Coronary artery (tissue), 2 donors: ENCODE data around the gene MAJIN.

Experiments used
- DNase-seq: peaks from one replicate; pipeline ENCODE4 v3.0.0-alpha.2; 2017; ENCODE audit warnings: low spot score
- H3K27ac ChIP-seq, 2 donors: fragments of 200-600 bp; sonication (generic); one replicate each; pipeline ENCODE4 v1.5.1; 2016 to 2019
- H3K4me3 ChIP-seq: fragments of 200-600 bp; sonication (generic); 2 replicates; pipeline ENCODE4 v1.5.1; 2016; ENCODE audit warnings: mild to moderate bottlenecking, moderate library complexity
- TF ChIP-seq, protein P1 (sequence below): fragments of 200-600 bp; sonication (generic); IDR thresholded peaks from one replicate; pipeline ENCODE4 v1.5.1; 2019; ENCODE audit warnings: antibody characterized with exemption

Gene MAJIN

GRCh38 chr11:64898076-64898445 lies 73.8 kb downstream of the MAJIN start:
- Histone ChIP-seq H3K4me3 (no peak overlapping the region), H3K27ac (no peak overlapping the region)
- TF ChIP-seq, protein P1, sequence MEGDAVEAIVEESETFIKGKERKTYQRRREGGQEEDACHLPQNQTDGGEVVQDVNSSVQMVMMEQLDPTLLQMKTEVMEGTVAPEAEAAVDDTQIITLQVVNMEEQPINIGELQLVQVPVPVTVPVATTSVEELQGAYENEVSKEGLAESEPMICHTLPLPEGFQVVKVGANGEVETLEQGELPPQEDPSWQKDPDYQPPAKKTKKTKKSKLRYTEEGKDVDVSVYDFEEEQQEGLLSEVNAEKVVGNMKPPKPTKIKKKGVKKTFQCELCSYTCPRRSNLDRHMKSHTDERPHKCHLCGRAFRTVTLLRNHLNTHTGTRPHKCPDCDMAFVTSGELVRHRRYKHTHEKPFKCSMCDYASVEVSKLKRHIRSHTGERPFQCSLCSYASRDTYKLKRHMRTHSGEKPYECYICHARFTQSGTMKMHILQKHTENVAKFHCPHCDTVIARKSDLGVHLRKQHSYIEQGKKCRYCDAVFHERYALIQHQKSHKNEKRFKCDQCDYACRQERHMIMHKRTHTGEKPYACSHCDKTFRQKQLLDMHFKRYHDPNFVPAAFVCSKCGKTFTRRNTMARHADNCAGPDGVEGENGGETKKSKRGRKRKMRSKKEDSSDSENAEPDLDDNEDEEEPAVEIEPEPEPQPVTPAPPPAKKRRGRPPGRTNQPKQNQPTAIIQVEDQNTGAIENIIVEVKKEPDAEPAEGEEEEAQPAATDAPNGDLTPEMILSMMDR = no peak
- DNase-seq = no peak

- TF ChIP-seq, protein P1 = no peak
- H3K4me3 ChIP-seq = no peak overlapping the region
- no peak for DNase-seq
Measured at GRCh38 chr11:64897381-64898075, 74.4 kb downstream of the MAJIN start.

DNA sequence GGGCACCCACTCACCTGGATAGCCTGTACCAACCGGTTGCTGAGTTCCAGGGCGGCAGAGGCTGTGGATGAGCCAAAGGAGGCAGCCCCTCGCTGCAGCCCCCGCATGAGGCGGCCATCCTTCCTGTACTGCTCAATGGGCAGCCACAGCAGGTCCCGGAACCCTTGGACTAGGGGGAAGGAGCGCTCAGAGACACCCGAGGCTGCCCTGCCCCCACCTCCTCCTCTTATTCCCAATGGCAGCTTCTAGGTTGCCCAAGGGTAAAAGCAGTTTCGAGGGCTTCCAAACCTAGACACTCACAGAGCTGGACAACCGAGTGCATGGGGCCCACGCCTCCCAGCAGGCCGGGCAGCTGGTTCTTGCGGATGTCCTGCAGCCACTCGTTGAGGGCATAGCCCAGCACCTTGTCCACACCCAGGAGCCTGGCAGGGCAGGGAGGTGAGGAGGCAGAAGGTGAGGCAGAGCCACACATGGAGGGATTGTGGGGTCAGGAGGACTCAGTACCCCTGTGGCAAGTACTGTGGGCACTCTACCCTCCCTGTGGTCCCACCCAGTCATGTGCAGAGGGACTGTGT lies 75.4 kb downstream of the MAJIN start:
- Histone ChIP-seq H3K4me3 (no peak overlapping the region), H3K27ac (no peak overlapping the region)
- TF ChIP-seq, protein P1 = no peak
- no peak for DNase-seq

More at GRCh38 chr11:64897381-64898075, 74.4 kb downstream of the MAJIN start:
- no peak overlapping the region for H3K27ac ChIP-seq

DNA sequence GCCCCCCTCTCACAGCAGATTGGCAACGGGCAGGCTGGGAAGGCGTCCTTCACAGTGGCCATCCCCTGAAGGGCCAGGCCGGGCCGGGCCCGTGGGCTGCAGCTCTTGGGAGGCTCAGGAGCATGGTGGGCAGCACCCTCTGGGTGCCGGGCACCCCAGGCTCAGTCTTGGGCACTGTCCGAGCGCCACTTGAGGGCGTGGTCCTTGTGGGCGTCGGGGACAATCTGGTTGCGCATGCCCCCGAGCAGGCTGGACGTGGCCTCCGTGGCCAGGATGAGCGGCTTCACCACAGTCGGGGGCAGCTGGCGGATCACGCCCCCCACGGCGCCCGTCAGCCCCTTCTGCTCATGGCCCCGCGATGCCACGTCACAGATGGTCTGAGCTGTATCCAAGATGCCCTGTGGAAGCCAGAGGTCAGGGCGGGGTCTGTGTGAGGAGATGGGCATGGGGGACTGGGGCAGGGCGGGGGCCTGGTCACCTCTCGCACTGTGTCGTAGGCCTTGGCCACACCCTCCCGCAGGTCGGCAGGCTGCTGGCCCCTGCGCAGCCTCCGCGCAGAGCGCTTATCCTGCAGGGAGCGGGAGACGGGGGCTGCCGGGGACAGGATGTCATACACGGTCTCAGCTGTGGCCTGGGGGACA lies 77.0 kb downstream of the MAJIN start:
- Histone ChIP-seq H3K4me3 (no peak overlapping the region), H3K27ac (no peak overlapping the region)
- TF ChIP-seq, protein P1 = no peak
- no peak for DNase-seq

DNA sequence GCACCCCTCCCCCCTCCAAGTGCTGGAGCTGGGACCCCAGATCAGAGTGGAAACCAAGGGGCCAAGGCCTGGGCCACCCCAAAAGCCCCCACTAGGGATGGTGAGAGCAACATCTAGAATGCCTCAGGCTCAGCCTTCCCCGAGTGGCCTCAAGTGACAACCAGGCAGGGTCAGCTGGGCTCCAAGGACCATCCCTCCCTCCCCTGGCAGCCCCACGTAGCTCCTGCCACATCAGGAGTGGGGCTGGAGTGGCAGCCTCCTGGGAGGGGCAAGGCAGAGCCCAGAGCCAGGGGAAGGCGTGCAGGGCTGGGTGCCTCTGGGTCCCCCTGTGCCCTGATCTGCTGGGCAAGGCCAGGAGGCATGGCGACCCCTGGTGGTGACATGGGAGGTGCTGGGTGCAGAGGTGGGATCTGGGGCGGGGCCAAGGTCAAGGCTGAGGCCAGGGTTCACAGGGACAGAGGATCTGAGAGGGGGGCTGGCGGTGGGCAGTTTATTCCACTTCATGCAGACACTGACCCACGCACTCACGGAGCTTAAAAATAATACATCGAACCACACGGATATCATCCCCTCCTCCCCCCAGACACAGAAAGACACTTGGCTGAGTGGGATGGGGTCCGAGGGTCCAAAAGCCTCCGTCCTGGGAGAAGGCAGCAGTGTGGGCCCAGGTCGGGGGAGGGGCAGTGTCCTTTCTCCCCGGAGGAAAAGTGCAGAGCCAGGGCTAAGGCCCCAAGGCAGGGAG lies 77.7 kb downstream of the MAJIN start:
- peak; percentile 85 for DNase-seq
- TF ChIP-seq, protein P1 = peak; percentile 91
- H3K27ac ChIP-seq = no peak overlapping the region
- no peak overlapping the region for H3K4me3 ChIP-seq

GRCh38 chr11:64893194-64894069 lies 78.5 kb downstream of the MAJIN start:
- TF ChIP-seq, protein P1 = no peak
- no peak for DNase-seq
- no peak overlapping the region for H3K27ac ChIP-seq
- H3K4me3 ChIP-seq = no peak overlapping the region
